ENCODE data around the gene SACS.

SACS gene

GRCh38 chr13:23467048-23467931 lies 33.8 kb upstream of the SACS start:
- Histone ChIP-seq H3K4me2 (ENCODE audit: low read length) (no peak overlapping the region), H4K20me1 (ENCODE audit: insufficient read depth, low read length) (no peaks in the 10 kb centered on the region), H3K9me2 (ENCODE audit: low read depth, low read length) (no peaks in the 10 kb centered on the region), H3K36me3 (ENCODE audit: insufficient read depth, low read length) (no peaks in the 10 kb centered on the region), H2AFZ (ENCODE audit: low read length) (no peak overlapping the region), H3K4me1 (ENCODE audit: insufficient read depth, low read length, severe bottlenecking) (no peaks in the 10 kb centered on the region), H3K27ac (ENCODE audit: low read depth, low read length, poor library complexity, severe bottlenecking) (no peak overlapping the region), H3F3A (ENCODE audit: insufficient read depth, low read length) (no peaks in the 10 kb centered on the region), H3K79me2 (ENCODE audit: insufficient read depth, low read length) (no peaks in the 10 kb centered on the region), H3K9me3 (ENCODE audit: low read length) (no peaks in the 10 kb centered on the region), H3K9ac (ENCODE audit: low read length) (no peak overlapping the region), H3K4me3 (ENCODE audit: low read depth, low read length, poor library complexity, severe bottlenecking) (no peak overlapping the region), H3K27me3 (ENCODE audit: insufficient read depth, low read length) (peaks cover 3% of the 10 kb centered on the region; the same call in 1 of the 2 replicates)
- TF ChIP-seq EZH2 (IDR thresholded peaks at IDR 0.05; ENCODE audit: borderline replicate concordance, low read length) = no peak
- no peak for TF ChIP-seq CTCF (IDR thresholded peaks at IDR 0.05; ENCODE audit: low read length)

- H3K27ac ChIP-seq (ENCODE audit: low read depth, low read length, poor library complexity, severe bottlenecking) = no peak overlapping the region
These were observed 32.9 kb upstream of the SACS start for GRCh38 chr13:23466144-23467002.

More at GRCh38 chr13:23466144-23467002, 32.9 kb upstream of the SACS start:
- peak overlapping the region; percentile 58 for H3K4me2 ChIP-seq (ENCODE audit: low read length)
- no peaks in the 10 kb centered on the region for H3K4me1 ChIP-seq (ENCODE audit: insufficient read depth, low read length, severe bottlenecking)
- H3F3A ChIP-seq (ENCODE audit: insufficient read depth, low read length) = no peaks in the 10 kb centered on the region
- no peak overlapping the region for H3K9ac ChIP-seq (ENCODE audit: low read length)
- peaks cover 3% of the 10 kb centered on the region; the same call in 1 of the 2 replicates for H3K27me3 ChIP-seq (ENCODE audit: insufficient read depth, low read length)
- H3K4me3 ChIP-seq (ENCODE audit: low read depth, low read length, poor library complexity, severe bottlenecking) = peak overlapping the region; percentile 49
- no peak for TF ChIP-seq EZH2 (IDR thresholded peaks at IDR 0.05; ENCODE audit: borderline replicate concordance, low read length)
- TF ChIP-seq CTCF (IDR thresholded peaks at IDR 0.05; ENCODE audit: low read length) = peak; percentile 17; the same call in 1 of the 2 replicates
- no peaks in the 10 kb centered on the region for H3K9me3 ChIP-seq (ENCODE audit: low read length)
- H3K9me2 ChIP-seq (ENCODE audit: low read depth, low read length) = no peaks in the 10 kb centered on the region
- no peaks in the 10 kb centered on the region for H3K79me2 ChIP-seq (ENCODE audit: insufficient read depth, low read length)
- no peaks in the 10 kb centered on the region for H4K20me1 ChIP-seq (ENCODE audit: insufficient read depth, low read length)
- no peak overlapping the region for H2AFZ ChIP-seq (ENCODE audit: low read length)
- H3K36me3 ChIP-seq (ENCODE audit: insufficient read depth, low read length) = no peaks in the 10 kb centered on the region

All from OCI-LY1 (cell line).